ENCODE data around the gene MPV17. TPM values are rescaled to one million over a fixed set of nuclear protein-coding genes. Genes with fewer than 3 reads are reported as not detected.
A peak's percentile ranks its signal among the peaks of the same experiment; 100 is the strongest.
"Not testable (repeated sequence)": the region's sequence is repeated elsewhere in the genome, so short reads cannot be mapped to it uniquely, and the experiment has no call there.

MPV17 gene
- total and polyA plus RNA-seq, 7 donors: 11.9 to 29.0 (median 14.5) TPM

DNA sequence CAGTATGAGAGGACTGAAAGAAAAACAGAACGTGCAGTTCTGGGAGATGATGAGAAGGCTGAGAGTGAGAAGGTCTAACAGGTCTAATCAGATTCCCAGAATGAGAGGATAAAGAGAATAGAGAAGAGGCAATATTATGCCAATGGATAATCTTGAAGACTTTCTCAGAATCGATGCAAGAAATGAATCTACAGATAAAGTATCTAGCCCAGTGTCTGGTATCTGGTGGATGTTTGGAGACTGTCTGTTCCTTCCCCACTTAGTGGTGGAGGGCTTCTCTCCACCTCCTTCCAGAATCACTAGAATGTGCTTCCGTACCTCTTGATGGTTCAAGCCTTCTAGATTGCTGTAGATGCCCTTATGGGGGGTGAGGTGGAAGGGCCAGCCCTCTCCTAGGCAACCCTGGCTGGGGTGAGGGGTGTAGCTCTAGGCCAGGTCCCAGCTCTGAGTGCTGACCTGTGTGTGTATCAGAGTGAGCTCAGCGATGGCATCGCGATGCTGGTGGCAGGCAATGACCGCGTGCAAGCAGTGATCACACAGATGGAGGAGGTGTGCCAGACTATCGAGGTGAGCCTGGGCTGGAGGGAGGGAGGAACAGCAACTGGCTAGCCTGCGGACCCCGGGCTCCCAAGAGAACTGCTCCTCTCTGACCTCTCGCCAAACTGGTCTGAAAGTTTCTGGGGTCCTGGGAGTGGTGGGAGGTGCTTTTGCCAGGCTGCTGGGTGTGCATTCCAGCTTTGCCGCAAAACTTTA lies 18.2 kb downstream of the MPV17 start:
- Histone ChIP-seq H3K9me3 (no peaks in the 10 kb centered on the region), H3K4me3 (no peak overlapping the region), H3K27ac (peak overlapping the region; percentile 27), H3K4me1 (peaks cover 23% of the 10 kb centered on the region), H3K27me3 (ENCODE audit: insufficient read depth in 3 of 3, low read length in 2 of 3) (no peaks in the 10 kb centered on the region), H3K36me3 (ENCODE audit: insufficient read depth in 1 of 2, low read depth in 1 of 2) (peaks cover 0 to 96% of the 10 kb centered on the region in 2 donors)
- 76 to 85% (median 78%) methylated on average over 13 of the region's 13 CpGs for WGBS, 3 donors
- TF ChIP-seq, protein P1, sequence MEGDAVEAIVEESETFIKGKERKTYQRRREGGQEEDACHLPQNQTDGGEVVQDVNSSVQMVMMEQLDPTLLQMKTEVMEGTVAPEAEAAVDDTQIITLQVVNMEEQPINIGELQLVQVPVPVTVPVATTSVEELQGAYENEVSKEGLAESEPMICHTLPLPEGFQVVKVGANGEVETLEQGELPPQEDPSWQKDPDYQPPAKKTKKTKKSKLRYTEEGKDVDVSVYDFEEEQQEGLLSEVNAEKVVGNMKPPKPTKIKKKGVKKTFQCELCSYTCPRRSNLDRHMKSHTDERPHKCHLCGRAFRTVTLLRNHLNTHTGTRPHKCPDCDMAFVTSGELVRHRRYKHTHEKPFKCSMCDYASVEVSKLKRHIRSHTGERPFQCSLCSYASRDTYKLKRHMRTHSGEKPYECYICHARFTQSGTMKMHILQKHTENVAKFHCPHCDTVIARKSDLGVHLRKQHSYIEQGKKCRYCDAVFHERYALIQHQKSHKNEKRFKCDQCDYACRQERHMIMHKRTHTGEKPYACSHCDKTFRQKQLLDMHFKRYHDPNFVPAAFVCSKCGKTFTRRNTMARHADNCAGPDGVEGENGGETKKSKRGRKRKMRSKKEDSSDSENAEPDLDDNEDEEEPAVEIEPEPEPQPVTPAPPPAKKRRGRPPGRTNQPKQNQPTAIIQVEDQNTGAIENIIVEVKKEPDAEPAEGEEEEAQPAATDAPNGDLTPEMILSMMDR (IDR thresholded peaks at IDR 0.05): no peak
- ATAC-seq: no peak
- intact Hi-C loops (cut with DNase I): loop anchor here in 1 of 2 donors (10.0 kb wide), 1 partner anchor 330 kb away; the partner anchor contains the start of gene MAPRE3
- DNase-seq: no peak

DNA sequence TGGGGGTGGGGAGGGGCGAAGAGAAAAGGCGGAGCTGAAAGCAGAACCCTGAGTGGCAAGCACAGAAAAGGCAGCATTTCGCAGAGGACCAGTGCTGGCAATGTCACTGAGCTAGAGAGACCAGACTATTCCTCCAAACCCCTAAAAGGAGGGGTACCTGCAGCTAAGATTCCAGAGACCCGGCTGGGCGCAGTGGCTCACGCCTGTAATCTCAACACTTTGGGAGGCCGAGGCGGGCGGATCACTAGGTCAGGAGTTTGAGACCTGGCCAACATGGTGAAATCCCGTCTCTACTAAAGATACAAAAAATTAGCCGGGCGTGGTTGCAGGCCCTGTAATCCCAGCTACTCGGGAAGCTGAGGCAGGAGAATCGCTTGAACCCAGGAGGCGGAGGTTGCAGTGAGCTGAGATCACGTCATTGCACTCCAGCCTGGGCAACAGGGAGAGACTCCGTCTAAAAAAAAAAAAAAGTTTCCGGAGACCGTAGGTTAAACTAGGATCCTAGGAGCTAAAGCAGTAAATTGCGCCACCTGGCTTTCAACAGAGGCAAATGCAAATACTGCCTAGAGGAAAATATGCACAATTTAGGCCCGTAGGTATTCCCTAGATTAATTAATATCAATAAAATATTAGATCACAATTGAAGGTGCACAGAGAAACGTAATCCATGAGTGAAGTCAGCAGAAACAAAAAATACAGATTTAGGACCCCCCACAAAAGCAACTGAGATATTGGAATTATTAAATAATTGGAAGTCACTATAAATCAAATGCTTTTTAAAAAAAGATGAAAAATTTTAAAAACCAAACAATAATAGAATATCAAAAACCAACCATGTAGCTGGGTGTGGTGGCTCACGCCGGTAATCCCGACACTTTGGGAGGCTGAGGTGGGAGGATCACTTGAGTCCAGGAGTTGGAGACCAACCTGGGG lies 19.5 kb downstream of the MPV17 start:
- Histone ChIP-seq H3K27ac (peak overlapping the region; percentile 65), H3K27me3 (ENCODE audit: insufficient read depth in 3 of 3, low read length in 2 of 3) (no peaks in the 10 kb centered on the region), H3K36me3 (ENCODE audit: insufficient read depth in 1 of 2, low read depth in 1 of 2) (peaks cover 0 to 96% of the 10 kb centered on the region in 2 donors), H3K4me3 (peak overlapping the region; percentile 49), H3K9me3 (no peaks in the 10 kb centered on the region), H3K4me1 (peaks cover 23% of the 10 kb centered on the region)
- 22 to 35% (median 23%) methylated on average over 25 of the region's 25 CpGs for WGBS, 3 donors
- DNase-seq: peak in 1 of 2 donors; percentile 62
- TF ChIP-seq, protein P1 (IDR thresholded peaks at IDR 0.05): peak; percentile 79
- peak; percentile 28 to 67 (median 51) for ATAC-seq
- intact Hi-C loops (cut with DNase I): loop anchor here in 1 of 2 donors (2.0 to 10.0 kb wide), 2 partner anchors 53 to 329 kb away; partner anchors contain the start of gene MAPRE3

DNA sequence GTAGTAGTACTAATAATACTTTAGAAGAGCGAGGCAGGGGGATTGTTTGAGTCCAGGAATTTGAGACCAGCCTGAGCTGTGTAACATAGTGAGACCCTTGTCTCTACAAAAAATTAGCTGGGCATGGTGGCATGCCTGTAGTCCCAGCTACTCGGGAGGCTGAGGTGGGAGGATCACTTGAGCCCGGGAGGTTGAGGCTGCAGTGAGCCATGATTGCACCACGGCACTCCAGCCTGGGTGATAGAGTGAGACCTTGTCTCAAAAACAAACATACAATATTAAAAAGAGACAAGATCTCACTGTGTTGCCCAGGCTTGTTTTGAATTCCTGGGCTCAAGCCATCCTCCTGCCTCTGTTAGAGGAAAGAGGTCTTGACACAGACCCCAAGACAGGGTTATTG lies 22.3 kb downstream of the MPV17 start:
- Histone ChIP-seq H3K27ac (peak overlapping the region; percentile 65), H3K36me3 (ENCODE audit: insufficient read depth in 1 of 2, low read depth in 1 of 2) (peaks cover 0 to 96% of the 10 kb centered on the region in 2 donors), H3K4me1 (peaks cover 46% of the 10 kb centered on the region)
- not testable (repeated sequence) for H3K27me3 ChIP-seq (ENCODE audit: insufficient read depth in 3 of 3, low read length in 2 of 3); ATAC-seq; H3K4me3 ChIP-seq; DNase-seq; H3K9me3 ChIP-seq
- WGBS, 3 donors: 92 to 95% (median 93%) methylated on average over 4 of the region's 4 CpGs
- intact Hi-C loops (cut with DNase I): loop anchor here in 1 of 2 donors (10.0 kb wide), 1 partner anchor 326 kb away; the partner anchor contains the start of gene MAPRE3

DNA sequence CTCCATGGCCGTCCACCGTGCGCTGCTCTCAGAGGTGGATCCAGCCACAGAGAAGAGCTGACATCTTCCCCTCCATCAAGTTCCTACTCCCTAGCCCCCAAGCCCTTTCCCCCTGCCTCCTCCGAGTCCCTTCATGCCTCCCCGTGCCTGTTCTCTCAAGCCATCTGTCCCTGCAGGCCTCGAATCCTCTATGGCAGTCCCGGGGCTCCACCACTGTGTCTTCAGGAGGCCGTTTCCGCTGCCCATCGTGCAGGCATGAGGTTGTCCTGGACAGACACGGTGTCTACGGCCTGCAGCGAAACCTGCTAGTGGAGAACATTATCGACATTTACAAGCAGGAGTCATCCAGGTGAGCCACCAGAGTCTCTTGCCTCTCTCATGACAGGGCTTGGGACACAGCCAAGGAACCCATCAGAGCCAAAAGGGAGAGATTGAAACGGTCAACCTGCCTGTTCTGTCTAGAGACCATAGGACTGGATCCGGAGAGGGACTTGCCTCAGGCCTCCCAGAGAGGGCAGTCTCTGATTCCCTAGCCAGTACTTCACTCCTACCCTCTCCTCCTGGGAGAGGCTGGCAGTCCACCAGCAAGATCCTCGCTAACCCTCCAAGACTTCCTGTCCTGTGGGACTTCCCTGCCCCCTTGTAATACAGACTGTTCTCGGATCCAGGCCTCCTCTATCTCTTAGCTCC lies 24.4 kb downstream of the MPV17 start:
- TF ChIP-seq, protein P1 (IDR thresholded peaks at IDR 0.05): no peak
- Histone ChIP-seq H3K27me3 (ENCODE audit: insufficient read depth in 3 of 3, low read length in 2 of 3) (no peaks in the 10 kb centered on the region), H3K36me3 (ENCODE audit: insufficient read depth in 1 of 2, low read depth in 1 of 2) (peaks cover 0 to 83% of the 10 kb centered on the region in 2 donors), H3K27ac (peak overlapping the region; percentile 55), H3K4me1 (peaks cover 64% of the 10 kb centered on the region), H3K9me3 (no peaks in the 10 kb centered on the region), H3K4me3 (no peak overlapping the region)
- intact Hi-C loops (cut with DNase I): no loop called here
- DNase-seq (no peak), ATAC-seq (peak; percentile 11 to 34 (median 26))
- whole genome bisulfite sequencing, 3 donors: 56 to 66% (median 56%) methylated on average over 18 of the region's 18 CpGs
